HEK293 (cell line): Measurements from ENCODE around the gene C13orf46.

Experiments
- CTCF ChIA-PET: fragments of 350-600 bp; formaldehyde crosslinking; extraction: SDS; loops from one replicate; lab custom pipeline; 2021; ENCODE audit warnings: antibody characterized with exemption; lab: Yijun Ruan, JAX
- POLR2A ChIA-PET: fragments of 300-600 bp; formaldehyde crosslinking; extraction: SDS; loops from one replicate; lab custom pipeline; 2020; ENCODE audit warnings: antibody characterized with exemption, inconsistent platforms; lab: Yijun Ruan, JAX
- H3K27ac ChIP-seq: fragments of 200-500 bp; sonication (Bioruptor generic); 2 replicates; pipeline ENCODE4 v1.5.1; 2014; ENCODE audit warnings: low read depth, low read length, control low read depth, inconsistent platforms; ENCODE audit errors: extremely low read depth
- H3K36me3 ChIP-seq, 2 experiments: fragments of 200-500 bp in 1 of 2; sonication (Bioruptor generic) in 1 of 2; 1 replicate in 1 of 2; 2 replicates in 1 of 2; pipeline ENCODE4 v1.5.1; 2014 to 2017; ENCODE audit warnings: inconsistent platforms in 2 of 2, low read length in 2 of 2; ENCODE audit not compliant: control insufficient read depth in 2 of 2, insufficient read depth in 1 of 2
- H3K4me1 ChIP-seq: fragments of 200-500 bp; sonication (Bioruptor generic); 2 replicates; pipeline ENCODE4 v1.5.1; 2014; ENCODE audit warnings: mild to moderate bottlenecking, low read length, inconsistent platforms; ENCODE audit not compliant: control insufficient read depth, insufficient read depth
- H3K4me3 ChIP-seq: 2 replicates; pipeline ENCODE4 v1.5.1; 2011; ENCODE audit warnings: low read depth, mild to moderate bottlenecking, control low read depth, low read length, moderate library complexity
- H3K9me3 ChIP-seq: fragments of 200-500 bp; sonication (Bioruptor generic); 2 replicates; pipeline ENCODE4 v1.5.1; 2014; ENCODE audit warnings: low read depth, low read length, inconsistent platforms; ENCODE audit not compliant: control insufficient read depth, insufficient read depth
- BCL11B ChIP-seq: fragments of 450-650 bp; formaldehyde crosslinking; IDR thresholded peaks from 2 replicates; pipeline ENCODE4 v1.5.1; 2016; ENCODE audit warnings: low read depth, missing biosample characterization, missing genetic modification characterization
- PRDM10 ChIP-seq: fragments of 450-650 bp; formaldehyde crosslinking; IDR thresholded peaks from 2 replicates; pipeline ENCODE4 v1.5.1; 2016; ENCODE audit warnings: missing biosample characterization, missing genetic modification characterization
- ZBTB21 ChIP-seq: fragments of 450-650 bp; formaldehyde crosslinking; IDR thresholded peaks from 2 replicates; pipeline ENCODE4 v1.5.1; 2017; ENCODE audit warnings: missing biosample characterization, missing genetic modification characterization
- ZEB2 ChIP-seq: fragments of 450-650 bp; formaldehyde crosslinking; IDR thresholded peaks from 2 replicates; pipeline ENCODE4 v1.5.1; 2016; ENCODE audit warnings: missing biosample characterization, missing genetic modification characterization
- ZNF19 ChIP-seq: fragments of 450-650 bp; formaldehyde crosslinking; IDR thresholded peaks from 2 replicates; pipeline ENCODE4; 2016; ENCODE audit warnings: missing biosample characterization, missing genetic modification characterization, low read depth
- ZNF292 ChIP-seq: fragments of 450-650 bp; formaldehyde crosslinking; IDR thresholded peaks from 2 replicates; pipeline ENCODE4 v1.5.1; 2016; ENCODE audit warnings: low read depth, missing biosample characterization, missing genetic modification characterization, borderline replicate concordance
- ZNF350 ChIP-seq: fragments of 450-650 bp; formaldehyde crosslinking; IDR thresholded peaks from 2 replicates; pipeline ENCODE4 v1.5.0; 2017; ENCODE audit warnings: missing biosample characterization, mild to moderate bottlenecking, missing genetic modification characterization
- ZNF510 ChIP-seq: fragments of 450-650 bp; formaldehyde crosslinking; IDR thresholded peaks from 2 replicates; pipeline ENCODE4 v1.5.1; 2018; ENCODE audit warnings: mild to moderate bottlenecking, missing genetic modification characterization, missing biosample characterization; ENCODE audit not compliant: insufficient replicate concordance
- ZNF529 ChIP-seq: fragments of 450-650 bp; formaldehyde crosslinking; IDR thresholded peaks from 2 replicates; pipeline ENCODE4 v1.5.1; 2017; ENCODE audit warnings: missing genetic modification characterization, missing biosample characterization; ENCODE audit not compliant: insufficient replicate concordance
- ZNF544 ChIP-seq: fragments of 450-650 bp; formaldehyde crosslinking; IDR thresholded peaks from 2 replicates; pipeline ENCODE4 v1.5.0; 2017; ENCODE audit warnings: missing biosample characterization, missing genetic modification characterization
- ZNF837 ChIP-seq: fragments of 450-650 bp; formaldehyde crosslinking; IDR thresholded peaks from 2 replicates; pipeline ENCODE4 v1.5.1; 2016; ENCODE audit warnings: missing biosample characterization, missing genetic modification characterization
- TF ChIP-seq, protein P1 (sequence below): fragments of 450-650 bp; formaldehyde crosslinking; IDR thresholded peaks from 2 replicates; pipeline ENCODE4 v1.5.1; 2016; ENCODE audit warnings: missing biosample characterization, missing genetic modification characterization
- TF ChIP-seq, protein P2 (sequence below): fragments of 450-650 bp; formaldehyde crosslinking; IDR thresholded peaks from 2 replicates; pipeline ENCODE4 v1.5.1; 2017; ENCODE audit warnings: missing biosample characterization, missing genetic modification characterization
- TF ChIP-seq, protein P3 (sequence below): fragments of 450-650 bp; formaldehyde crosslinking; IDR thresholded peaks from 2 replicates; pipeline ENCODE4 v1.5.0; 2017; ENCODE audit warnings: missing biosample characterization, missing genetic modification characterization, borderline replicate concordance
- TF ChIP-seq, protein P4 (sequence below): fragments of 450-650 bp; formaldehyde crosslinking; IDR thresholded peaks from 2 replicates; pipeline ENCODE4 v1.5.1; 2016; ENCODE audit warnings: missing biosample characterization, missing genetic modification characterization

The C13orf46 gene

DNA sequence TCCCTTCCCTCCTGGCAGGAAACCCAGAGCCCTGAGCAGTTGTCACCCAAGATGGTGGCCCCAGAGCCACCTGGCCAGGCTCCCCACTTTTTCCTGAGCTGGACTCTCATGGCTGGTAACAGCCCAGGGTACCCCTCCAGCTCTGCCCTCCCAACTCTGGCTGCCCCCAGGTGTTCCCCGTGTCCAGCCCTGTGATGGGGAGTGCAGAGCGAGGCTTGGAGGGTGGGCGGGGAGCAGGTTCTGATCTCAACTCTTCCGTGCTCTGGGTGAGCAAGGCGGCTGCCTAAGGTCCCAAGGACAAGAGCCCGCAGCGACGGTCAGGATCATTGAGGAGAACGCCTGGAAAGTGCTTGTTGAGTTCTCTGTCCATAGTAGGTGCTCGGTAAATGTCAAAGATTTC is 55.3 kb downstream of the C13orf46 start:
- ChIA-PET POLR2A (no interaction called here), CTCF (no interaction called here)

DNA sequence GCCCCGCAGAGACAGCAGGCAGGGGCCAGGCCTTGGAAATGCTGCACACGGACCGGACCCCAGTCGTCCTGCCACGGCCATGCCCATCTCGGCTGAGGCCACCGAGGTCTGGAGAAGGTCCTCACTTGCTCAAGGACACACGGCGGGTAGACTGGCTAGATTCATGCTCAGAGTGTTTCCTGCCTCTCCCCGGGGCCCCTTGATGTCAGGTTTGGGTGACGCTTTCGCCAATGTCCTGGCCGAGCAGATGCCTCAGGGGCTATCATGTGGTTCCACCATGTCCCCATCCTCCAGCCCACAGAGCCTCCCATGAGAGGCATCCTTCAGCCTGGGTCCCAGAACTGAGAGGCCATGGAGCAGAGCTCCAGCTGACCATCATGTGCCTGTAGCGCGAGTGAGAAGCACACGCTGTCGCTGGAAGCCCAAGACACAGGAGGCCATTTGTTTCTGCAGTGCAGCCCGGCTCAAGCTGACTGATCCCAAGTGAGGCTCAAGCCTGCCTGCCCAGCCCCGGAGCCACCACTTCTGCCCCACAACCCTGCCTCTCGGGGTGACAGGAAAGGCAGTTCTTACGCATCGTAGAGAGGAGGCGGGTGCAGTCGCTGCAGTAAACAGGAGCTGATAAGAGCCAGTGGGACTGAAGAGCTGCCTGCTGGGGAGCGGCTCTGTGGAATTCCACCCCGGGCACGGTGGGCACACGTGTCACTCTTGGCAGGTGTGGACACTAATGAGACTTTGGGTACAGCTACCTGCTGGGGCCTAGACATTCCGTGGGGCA is 56.1 kb downstream of the C13orf46 start:
- Histone ChIP-seq H3K9me3 (no peaks in the 10 kb centered on the region), H3K4me3 (no peak overlapping the region), H3K36me3 (no peaks in the 10 kb centered on the region), H3K4me1 (no peaks in the 10 kb centered on the region), H3K27ac (no peak overlapping the region)
- ChIA-PET CTCF (no interaction called here), POLR2A (no interaction called here)
- TF ChIP-seq, protein P1, sequence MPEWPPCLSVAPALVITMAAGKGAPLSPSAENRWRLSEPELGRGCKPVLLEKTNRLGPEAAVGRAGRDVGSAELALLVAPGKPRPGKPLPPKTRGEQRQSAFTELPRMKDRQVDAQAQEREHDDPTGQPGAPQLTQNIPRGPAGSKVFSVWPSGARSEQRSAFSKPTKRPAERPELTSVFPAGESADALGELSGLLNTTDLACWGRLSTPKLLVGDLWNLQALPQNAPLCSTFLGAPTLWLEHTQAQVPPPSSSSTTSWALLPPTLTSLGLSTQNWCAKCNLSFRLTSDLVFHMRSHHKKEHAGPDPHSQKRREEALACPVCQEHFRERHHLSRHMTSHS: no peak
- TF ChIP-seq ZNF837 (tag by site-specific recombination) (no peak), ZEB2 (tag by site-specific recombination) (no peak), ZNF350 (tag by site-specific recombination) (no peak), PRDM10 (tag by site-specific recombination) (no peak)
- TF ChIP-seq, protein P2, sequence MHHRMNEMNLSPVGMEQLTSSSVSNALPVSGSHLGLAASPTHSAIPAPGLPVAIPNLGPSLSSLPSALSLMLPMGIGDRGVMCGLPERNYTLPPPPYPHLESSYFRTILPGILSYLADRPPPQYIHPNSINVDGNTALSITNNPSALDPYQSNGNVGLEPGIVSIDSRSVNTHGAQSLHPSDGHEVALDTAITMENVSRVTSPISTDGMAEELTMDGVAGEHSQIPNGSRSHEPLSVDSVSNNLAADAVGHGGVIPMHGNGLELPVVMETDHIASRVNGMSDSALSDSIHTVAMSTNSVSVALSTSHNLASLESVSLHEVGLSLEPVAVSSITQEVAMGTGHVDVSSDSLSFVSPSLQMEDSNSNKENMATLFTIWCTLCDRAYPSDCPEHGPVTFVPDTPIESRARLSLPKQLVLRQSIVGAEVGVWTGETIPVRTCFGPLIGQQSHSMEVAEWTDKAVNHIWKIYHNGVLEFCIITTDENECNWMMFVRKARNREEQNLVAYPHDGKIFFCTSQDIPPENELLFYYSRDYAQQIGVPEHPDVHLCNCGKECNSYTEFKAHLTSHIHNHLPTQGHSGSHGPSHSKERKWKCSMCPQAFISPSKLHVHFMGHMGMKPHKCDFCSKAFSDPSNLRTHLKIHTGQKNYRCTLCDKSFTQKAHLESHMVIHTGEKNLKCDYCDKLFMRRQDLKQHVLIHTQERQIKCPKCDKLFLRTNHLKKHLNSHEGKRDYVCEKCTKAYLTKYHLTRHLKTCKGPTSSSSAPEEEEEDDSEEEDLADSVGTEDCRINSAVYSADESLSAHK (tag by site-specific recombination): no peak

More for the DNA sequence above, 55.3 kb downstream of the C13orf46 start:
- Histone ChIP-seq H3K36me3 (no peaks in the 10 kb centered on the region), H3K27ac (no peak overlapping the region), H3K9me3 (no peaks in the 10 kb centered on the region), H3K4me3 (no peak overlapping the region), H3K4me1 (no peaks in the 10 kb centered on the region)
- TF ChIP-seq ZNF544 (no peak), ZNF529 (no peak), PRDM10 (tag by site-specific recombination) (no peak), ZNF19 (tag by site-specific recombination) (no peak), ZNF510 (no peak), BCL11B (tag by site-specific recombination) (no peak), ZBTB21 (tag by site-specific recombination) (no peak), ZNF292 (tag by site-specific recombination) (no peak)
- TF ChIP-seq, protein P3, sequence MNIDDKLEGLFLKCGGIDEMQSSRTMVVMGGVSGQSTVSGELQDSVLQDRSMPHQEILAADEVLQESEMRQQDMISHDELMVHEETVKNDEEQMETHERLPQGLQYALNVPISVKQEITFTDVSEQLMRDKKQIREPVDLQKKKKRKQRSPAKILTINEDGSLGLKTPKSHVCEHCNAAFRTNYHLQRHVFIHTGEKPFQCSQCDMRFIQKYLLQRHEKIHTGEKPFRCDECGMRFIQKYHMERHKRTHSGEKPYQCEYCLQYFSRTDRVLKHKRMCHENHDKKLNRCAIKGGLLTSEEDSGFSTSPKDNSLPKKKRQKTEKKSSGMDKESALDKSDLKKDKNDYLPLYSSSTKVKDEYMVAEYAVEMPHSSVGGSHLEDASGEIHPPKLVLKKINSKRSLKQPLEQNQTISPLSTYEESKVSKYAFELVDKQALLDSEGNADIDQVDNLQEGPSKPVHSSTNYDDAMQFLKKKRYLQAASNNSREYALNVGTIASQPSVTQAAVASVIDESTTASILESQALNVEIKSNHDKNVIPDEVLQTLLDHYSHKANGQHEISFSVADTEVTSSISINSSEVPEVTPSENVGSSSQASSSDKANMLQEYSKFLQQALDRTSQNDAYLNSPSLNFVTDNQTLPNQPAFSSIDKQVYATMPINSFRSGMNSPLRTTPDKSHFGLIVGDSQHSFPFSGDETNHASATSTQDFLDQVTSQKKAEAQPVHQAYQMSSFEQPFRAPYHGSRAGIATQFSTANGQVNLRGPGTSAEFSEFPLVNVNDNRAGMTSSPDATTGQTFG: no peak
- TF ChIP-seq, protein P4, sequence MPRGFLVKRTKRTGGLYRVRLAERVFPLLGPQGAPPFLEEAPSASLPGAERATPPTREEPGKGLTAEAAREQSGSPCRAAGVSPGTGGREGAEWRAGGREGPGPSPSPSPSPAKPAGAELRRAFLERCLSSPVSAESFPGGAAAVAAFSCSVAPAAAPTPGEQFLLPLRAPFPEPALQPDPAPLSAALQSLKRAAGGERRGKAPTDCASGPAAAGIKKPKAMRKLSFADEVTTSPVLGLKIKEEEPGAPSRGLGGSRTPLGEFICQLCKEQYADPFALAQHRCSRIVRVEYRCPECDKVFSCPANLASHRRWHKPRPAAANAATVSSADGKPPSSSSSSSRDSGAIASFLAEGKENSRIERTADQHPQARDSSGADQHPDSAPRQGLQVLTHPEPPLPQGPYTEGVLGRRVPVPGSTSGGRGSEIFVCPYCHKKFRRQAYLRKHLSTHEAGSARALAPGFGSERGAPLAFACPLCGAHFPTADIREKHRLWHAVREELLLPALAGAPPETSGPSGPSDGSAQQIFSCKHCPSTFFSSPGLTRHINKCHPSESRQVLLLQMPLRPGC (tag by site-specific recombination): no peak
